IMR-90 (cell line): Measurements from ENCODE around the gene RPAIN. TPM values are rescaled to one million over a fixed set of nuclear protein-coding genes. Genes with fewer than 3 reads are reported as not detected.

Experiments
- ATAC-seq: fragments of 200-7000 bp; cut with Tn5 transposase; 2 replicates; pipeline ENCODE4 v1.9.1; 2020; ENCODE audit warnings: low read depth, mild to moderate bottlenecking, moderate library complexity
- BruUV-seq: library from RNA; stranded (reverse); fragments of 400-500 nt; replicated peaks from 2 replicates; lab custom pipeline; 2021; lab: Mats Ljungman, UMichigan
- CTCF ChIA-PET: fragments of 300-600 bp; formaldehyde crosslinking; extraction: SDS; loops from one replicate; lab custom pipeline; 2021; ENCODE audit warnings: antibody characterized with exemption; lab: Yijun Ruan, JAX
- POLR2A ChIA-PET: fragments of 300-600 bp; sonication (Branson Sonifier 250); formaldehyde crosslinking; loops from one replicate; lab custom pipeline; 2022; ENCODE audit warnings: antibody characterized with exemption; ENCODE audit not compliant: unreplicated experiment; lab: Charles Lee
- DNase-seq: peaks from one replicate; pipeline ENCODE4 v3.0.0; 2013
- H2AFZ ChIP-seq: replicated peaks from 2 replicates; pipeline ENCODE3; 2013; ENCODE audit warnings: low read length, mild to moderate bottlenecking; ENCODE audit not compliant: poor library complexity
- H2AK5ac ChIP-seq: 2 replicates; pipeline ENCODE4 v1.6.1; 2013; ENCODE audit warnings: low read depth, low read length, inconsistent platforms
- H2AK9ac ChIP-seq: replicated peaks from 2 replicates; pipeline ENCODE3; 2013; ENCODE audit warnings: mild to moderate bottlenecking, low read depth, low read length, moderate library complexity; ENCODE audit not compliant: poor library complexity
- H2BK120ac ChIP-seq: 2 replicates; pipeline ENCODE4 v1.6.1; 2013; ENCODE audit warnings: low read depth, low read length, inconsistent platforms
- H2BK15ac ChIP-seq: 3 replicates; pipeline ENCODE4 v1.6.1; 2013; ENCODE audit warnings: low read depth, low read length, inconsistent platforms
- H2BK20ac ChIP-seq: 2 replicates; pipeline ENCODE4 v1.6.1; 2013; ENCODE audit warnings: low read depth, mild to moderate bottlenecking, inconsistent platforms, low read length, moderate library complexity
- H2BK5ac ChIP-seq: 2 replicates; pipeline ENCODE4 v1.6.1; 2013; ENCODE audit warnings: mild to moderate bottlenecking, low read depth, low read length, inconsistent platforms; ENCODE audit not compliant: poor library complexity, severe bottlenecking
- H3K14ac ChIP-seq: replicated peaks from 2 replicates; pipeline ENCODE4 v1.6.1; 2013; ENCODE audit warnings: low read depth, low read length, inconsistent platforms
- H3K18ac ChIP-seq: 2 replicates; pipeline ENCODE4 v1.6.1; 2013; ENCODE audit warnings: low read depth, low read length, control low read depth
- H3K23ac ChIP-seq: 2 replicates; pipeline ENCODE4 v1.6.1; 2013; ENCODE audit warnings: low read depth, low read length, inconsistent platforms
- H3K27ac ChIP-seq: 2 replicates; pipeline ENCODE4 v1.5.1; 2013; ENCODE audit warnings: mild to moderate bottlenecking, control low read depth, low read length; ENCODE audit not compliant: insufficient read depth
- H3K27me3 ChIP-seq: 2 replicates; pipeline ENCODE4 v1.6.1; 2013; ENCODE audit warnings: low read length; ENCODE audit not compliant: control insufficient read depth, insufficient read depth
- H3K36me3 ChIP-seq: 2 replicates; pipeline ENCODE4 v1.6.1; 2013; ENCODE audit warnings: low read length, mixed read lengths; ENCODE audit not compliant: control insufficient read depth, insufficient read depth
- H3K4ac ChIP-seq: 2 replicates; pipeline ENCODE4 v1.6.1; 2013; ENCODE audit warnings: low read depth, low read length, inconsistent platforms
- H3K4me1 ChIP-seq: 2 replicates; pipeline ENCODE4 v1.6.1; 2013; ENCODE audit warnings: low read length, mixed read lengths; ENCODE audit not compliant: control insufficient read depth, insufficient read depth
- H3K4me2 ChIP-seq: 2 replicates; pipeline ENCODE4 v1.6.1; 2013; ENCODE audit warnings: low read depth, mild to moderate bottlenecking, control low read depth, low read length, moderate library complexity
- H3K4me3 ChIP-seq: 2 replicates; pipeline ENCODE4 v1.5.1; 2013; ENCODE audit warnings: low read depth, mild to moderate bottlenecking, control low read depth, low read length, moderate library complexity; ENCODE audit not compliant: insufficient read depth
- H3K56ac ChIP-seq: 2 replicates; pipeline ENCODE4 v1.6.1; 2013; ENCODE audit warnings: low read length, inconsistent platforms; ENCODE audit not compliant: insufficient read depth; ENCODE audit errors: extremely low read depth
- H3K79me1 ChIP-seq, 2 experiments: 2 replicates each; pipeline ENCODE4 v1.6.1; 2013; ENCODE audit warnings: low read length in 2 of 2, inconsistent platforms in 1 of 2, low read depth in 1 of 2
- H3K9ac ChIP-seq: 2 replicates; pipeline ENCODE4 v1.6.1; 2013; ENCODE audit warnings: low read depth, low read length, control low read depth
- H3K9me1 ChIP-seq: 2 replicates; pipeline ENCODE4 v1.6.1; 2013; ENCODE audit warnings: low read length, inconsistent platforms; ENCODE audit not compliant: insufficient read depth
- H3K9me3 ChIP-seq: 2 replicates; pipeline ENCODE4 v1.6.1; 2013; ENCODE audit warnings: low read length; ENCODE audit not compliant: control insufficient read depth, insufficient read depth
- H4K20me1 ChIP-seq: 2 replicates; pipeline ENCODE4 v1.6.1; 2013; ENCODE audit warnings: low read length, inconsistent platforms; ENCODE audit not compliant: insufficient read depth
- H4K5ac ChIP-seq: 2 replicates; pipeline ENCODE4 v1.6.1; 2013; ENCODE audit warnings: mild to moderate bottlenecking, low read depth, low read length, control low read depth
- H4K8ac ChIP-seq, 2 experiments: 2 replicates each; pipeline ENCODE4 v1.6.1; 2013; ENCODE audit warnings: low read depth in 2 of 2, low read length in 2 of 2, control low read depth in 1 of 2, inconsistent platforms in 1 of 2
- H4K91ac ChIP-seq: 2 replicates; pipeline ENCODE4 v1.6.1; 2013; ENCODE audit warnings: low read depth, low read length, inconsistent platforms; ENCODE audit not compliant: insufficient read depth
- BHLHE40 ChIP-seq: fragments of 150-350 bp; IDR thresholded peaks from 2 replicates; pipeline ENCODE4 v1.6.1; 2016; ENCODE audit warnings: mild to moderate bottlenecking, low read depth, low read length
- CEBPB ChIP-seq: IDR thresholded peaks from 2 replicates; pipeline ENCODE4 v1.6.1; 2012; ENCODE audit warnings: low read depth, low read length, improper control_type of control experiment
- CHD1 ChIP-seq: IDR thresholded peaks from 2 replicates; pipeline ENCODE4 v1.6.1; 2012; ENCODE audit warnings: low read depth, low read length, improper control_type of control experiment
- FOS ChIP-seq: fragments of 150-350 bp; IDR thresholded peaks from 2 replicates; pipeline ENCODE4 v1.6.1; 2016; ENCODE audit warnings: low read depth, low read length
- MAFK ChIP-seq: IDR thresholded peaks from 2 replicates; pipeline ENCODE4 v1.6.1; 2012; ENCODE audit warnings: low read depth, low read length, improper control_type of control experiment
- MAZ ChIP-seq: IDR thresholded peaks from 2 replicates; pipeline ENCODE4 v1.6.1; 2012; ENCODE audit warnings: low read depth, mild to moderate bottlenecking, low read length, improper control_type of control experiment, moderate library complexity, borderline replicate concordance
- MXI1 ChIP-seq: IDR thresholded peaks from 2 replicates; pipeline ENCODE4 v1.6.1; 2012; ENCODE audit warnings: low read depth, mild to moderate bottlenecking, low read length, moderate library complexity, borderline replicate concordance
- NFE2L2 ChIP-seq: fragments of 150-350 bp; IDR thresholded peaks from 2 replicates; pipeline ENCODE4 v1.6.1; 2016; ENCODE audit warnings: low read depth, mild to moderate bottlenecking, low read length
- POLR2A ChIP-seq: IDR thresholded peaks from 2 replicates; pipeline ENCODE4 v1.6.1; 2012; ENCODE audit warnings: mild to moderate bottlenecking, low read depth, low read length
- RAD21 ChIP-seq: IDR thresholded peaks from 2 replicates; pipeline ENCODE4 v1.6.1; 2012; ENCODE audit warnings: low read length, improper control_type of control experiment
- RCOR1 ChIP-seq: IDR thresholded peaks from 2 replicates; pipeline ENCODE4 v1.6.1; 2012; ENCODE audit warnings: mild to moderate bottlenecking, low read length, improper control_type of control experiment; ENCODE audit not compliant: insufficient replicate concordance
- RFX5 ChIP-seq: IDR thresholded peaks from 2 replicates; pipeline ENCODE4 v1.8.0; 2012; ENCODE audit warnings: low read depth, mild to moderate bottlenecking, low read length, moderate library complexity
- SMC3 ChIP-seq: fragments of 150-350 bp; IDR thresholded peaks from 2 replicates; pipeline ENCODE4 v1.6.1; 2016; ENCODE audit warnings: low read depth, mild to moderate bottlenecking, antibody characterized with exemption, low read length, moderate library complexity
- WGBS, 2 experiments: methylation state at CpG; one replicate each; pipeline versions ENCODE4 v1.1.5 to v1.1.7; 2013; ENCODE audit warnings: missing lambda C conversion rate in 2 of 2; ENCODE audit not compliant: insufficient read length in 1 of 2; ENCODE audit errors: extremely low coverage in 2 of 2; 5-methylcytosine and 5-hydroxymethylcytosine counted together
- dilution Hi-C: fragments of 300-500 bp; cut with HindIII; formaldehyde crosslinking; loops from one replicate; pipeline ENCODE4 v1.14.3; 2018; ENCODE audit warnings: low sequenced_read_pairs; ENCODE audit not compliant: unreplicated experiment
- in situ Hi-C: fragments of 300-500 bp; cut with MboI; formaldehyde crosslinking; loops from 3 replicates; pipeline ENCODE4 v1.14.3; 2019; ENCODE audit warnings: low sequenced_read_pairs, inconsistent platforms, mixed read lengths
- intact Hi-C: fragments of 100-400 bp; cut with micrococcal nuclease; formaldehyde crosslinking; loops from 2 replicates; pipeline ENCODE4 v1.10.0; 2022
- polyA plus RNA-seq, 3 experiments: library from polyadenylated mRNA; depleted of rRNA; stranded (reverse); fragments of >200 nt; gene quantifications; 2 replicates each; pipeline ENCODE4 v1.2.3, GENCODE V29; 2012; ENCODE audit warnings: low replicate concordance in 1 of 3
- total RNA-seq: library from RNA; depleted of rRNA; stranded (reverse); fragments of >200 nt; gene quantifications from 2 replicates; pipeline ENCODE4 v1.2.3, GENCODE V29; 2012
- TF ChIP-seq, protein P1 (sequence below): fragments of 150-350 bp; IDR thresholded peaks from 2 replicates; pipeline ENCODE4 v1.6.1; 2016; ENCODE audit warnings: low read depth, mild to moderate bottlenecking, low read length, moderate library complexity, borderline replicate concordance
- TF ChIP-seq, protein P2 (sequence below): fragments of 150-350 bp; IDR thresholded peaks from 2 replicates; pipeline ENCODE4 v1.6.1; 2017; ENCODE audit warnings: mild to moderate bottlenecking, antibody characterized with exemption, low read length, low read depth
- TF ChIP-seq, protein P3 (sequence below): conservative IDR thresholded peaks from 2 replicates; pipeline ENCODE4 v1.5.1; 2012; ENCODE audit warnings: mild to moderate bottlenecking, low read depth, low read length, improper control_type of control experiment

RPAIN gene
- total and polyA plus RNA-seq, 2 of the 4 experiments (the other 2 are of a cell fraction), result 28.7 to 34.9 TPM

- ATAC-seq, result peak; percentile 79
- no peak for TF ChIP-seq MAZ
- TF ChIP-seq, protein P1, sequence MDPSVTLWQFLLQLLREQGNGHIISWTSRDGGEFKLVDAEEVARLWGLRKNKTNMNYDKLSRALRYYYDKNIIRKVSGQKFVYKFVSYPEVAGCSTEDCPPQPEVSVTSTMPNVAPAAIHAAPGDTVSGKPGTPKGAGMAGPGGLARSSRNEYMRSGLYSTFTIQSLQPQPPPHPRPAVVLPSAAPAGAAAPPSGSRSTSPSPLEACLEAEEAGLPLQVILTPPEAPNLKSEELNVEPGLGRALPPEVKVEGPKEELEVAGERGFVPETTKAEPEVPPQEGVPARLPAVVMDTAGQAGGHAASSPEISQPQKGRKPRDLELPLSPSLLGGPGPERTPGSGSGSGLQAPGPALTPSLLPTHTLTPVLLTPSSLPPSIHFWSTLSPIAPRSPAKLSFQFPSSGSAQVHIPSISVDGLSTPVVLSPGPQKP, result no peak
- no peak for TF ChIP-seq MXI1
- TF ChIP-seq BHLHE40, result peak; percentile 39; the same call in 1 of the 2 replicates
- TF ChIP-seq FOS, result peak; percentile 97
- TF ChIP-seq, protein P2, sequence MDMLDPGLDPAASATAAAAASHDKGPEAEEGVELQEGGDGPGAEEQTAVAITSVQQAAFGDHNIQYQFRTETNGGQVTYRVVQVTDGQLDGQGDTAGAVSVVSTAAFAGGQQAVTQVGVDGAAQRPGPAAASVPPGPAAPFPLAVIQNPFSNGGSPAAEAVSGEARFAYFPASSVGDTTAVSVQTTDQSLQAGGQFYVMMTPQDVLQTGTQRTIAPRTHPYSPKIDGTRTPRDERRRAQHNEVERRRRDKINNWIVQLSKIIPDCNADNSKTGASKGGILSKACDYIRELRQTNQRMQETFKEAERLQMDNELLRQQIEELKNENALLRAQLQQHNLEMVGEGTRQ, result no peak
- TF ChIP-seq RFX5, result no peak
- TF ChIP-seq CEBPB, result peak; percentile 97
- no peak for TF ChIP-seq MAFK
- peak; percentile 50; the same call in 1 of the 2 replicates for TF ChIP-seq NFE2L2
- TF ChIP-seq CHD1, result no peak
- no peak for TF ChIP-seq RAD21
- TF ChIP-seq, protein P3, sequence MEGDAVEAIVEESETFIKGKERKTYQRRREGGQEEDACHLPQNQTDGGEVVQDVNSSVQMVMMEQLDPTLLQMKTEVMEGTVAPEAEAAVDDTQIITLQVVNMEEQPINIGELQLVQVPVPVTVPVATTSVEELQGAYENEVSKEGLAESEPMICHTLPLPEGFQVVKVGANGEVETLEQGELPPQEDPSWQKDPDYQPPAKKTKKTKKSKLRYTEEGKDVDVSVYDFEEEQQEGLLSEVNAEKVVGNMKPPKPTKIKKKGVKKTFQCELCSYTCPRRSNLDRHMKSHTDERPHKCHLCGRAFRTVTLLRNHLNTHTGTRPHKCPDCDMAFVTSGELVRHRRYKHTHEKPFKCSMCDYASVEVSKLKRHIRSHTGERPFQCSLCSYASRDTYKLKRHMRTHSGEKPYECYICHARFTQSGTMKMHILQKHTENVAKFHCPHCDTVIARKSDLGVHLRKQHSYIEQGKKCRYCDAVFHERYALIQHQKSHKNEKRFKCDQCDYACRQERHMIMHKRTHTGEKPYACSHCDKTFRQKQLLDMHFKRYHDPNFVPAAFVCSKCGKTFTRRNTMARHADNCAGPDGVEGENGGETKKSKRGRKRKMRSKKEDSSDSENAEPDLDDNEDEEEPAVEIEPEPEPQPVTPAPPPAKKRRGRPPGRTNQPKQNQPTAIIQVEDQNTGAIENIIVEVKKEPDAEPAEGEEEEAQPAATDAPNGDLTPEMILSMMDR, result no peak
- TF ChIP-seq RCOR1, result no peak
- TF ChIP-seq SMC3, result no peak
- TF ChIP-seq POLR2A, result no peak
- H2AFZ ChIP-seq, result no peak overlapping the region
- dilution Hi-C loops, result no loop called here
- H3K36me3 ChIP-seq, result peaks cover 20% of the 10 kb centered on the region
- no peak overlapping the region for H3K4me3 ChIP-seq
- H3K56ac ChIP-seq, result no peak overlapping the region
- peaks cover 21 to 47% of the 10 kb centered on the region in 2 experiments for H3K79me1 ChIP-seq
- no peak overlapping the region for H2BK15ac ChIP-seq
- H3K4me2 ChIP-seq, result peak overlapping the region; percentile 72; the same call in 1 of the 2 replicates
- peak; percentile 93 for DNase-seq
- H3K27me3 ChIP-seq, result no peaks in the 10 kb centered on the region
- POLR2A ChIA-PET, result no interaction called here
- H3K9me3 ChIP-seq, result no peaks in the 10 kb centered on the region
- peaks cover 6% of the 10 kb centered on the region for H3K4me1 ChIP-seq
- no peak overlapping the region for H2BK120ac ChIP-seq
- in situ Hi-C loops, result no loop called here
- peak overlapping the region; percentile 37; the same call in 1 of the 2 replicates for H3K4ac ChIP-seq
- H4K8ac ChIP-seq, result peak overlapping the region in 1 of 2 experiments; percentile 70; a peak in 2 of 4 replicates
- no peak overlapping the region for H3K18ac ChIP-seq
- H2AK9ac ChIP-seq, result no peak overlapping the region
- no peak overlapping the region for H3K23ac ChIP-seq
- H2BK20ac ChIP-seq, result no peak overlapping the region
- no peak overlapping the region for H3K9ac ChIP-seq
- no peak overlapping the region for H4K5ac ChIP-seq
- H2BK5ac ChIP-seq, result peak overlapping the region; percentile 82
- no peak overlapping the region for H3K14ac ChIP-seq
- H3K27ac ChIP-seq, result no peak overlapping the region; the same call in 1 of the 2 replicates
- CTCF ChIA-PET, result interaction anchor here (0.7 to 1.4 kb wide), 2 partner anchors 25 to 221 kb away, joined by 3 to 7 read pairs; partner anchors contain the start of gene C1QBP
- peaks cover 7% of the 10 kb centered on the region for H3K9me1 ChIP-seq
- no TSS peak for BruUV-seq
- no peak overlapping the region for H2AK5ac ChIP-seq
- no CpG with 5 or more reads among the region's 4 CpGs for WGBS, 2 experiments
- H4K20me1 ChIP-seq, result peaks cover 17% of the 10 kb centered on the region; the same call in 1 of the 2 replicates
- intact Hi-C loops, result loop anchor here (5.0 to 10.0 kb wide), 2 partner anchors 46 to 129 kb away; partner anchors contain the start of gene RABEP1
- no peak overlapping the region; the same call in 1 of the 2 replicates for H4K91ac ChIP-seq
Observed at GRCh38 chr17:5413682-5414081, 6.3 kb upstream of the RPAIN start.
